Activated T-cell treated with anti-CD3 and anti-CD28 coated beads, Interleukin-2, amount 50 U/mL, for 24 hours (primary cell): Measurements from ENCODE around the gene ZNF780A.
"Not testable (repeated sequence)": the region's sequence is repeated elsewhere in the genome, so short reads cannot be mapped to it uniquely, and the experiment has no call there.

Experiments
- DNase-seq: peaks from one replicate; pipeline ENCODE4 v3.0.0-alpha.2; 2020
- H3K27ac Mint-ChIP-seq: 2 replicates; pipeline ENCODE4 v1.8.0; 2020; ENCODE audit warnings: mild to moderate bottlenecking, mixed read lengths
- H3K27me3 Mint-ChIP-seq: 2 replicates; pipeline ENCODE4 v1.8.0; 2020; ENCODE audit warnings: mixed read lengths
- H3K36me3 Mint-ChIP-seq: 2 replicates; pipeline ENCODE4 v1.8.0; 2020; ENCODE audit warnings: low read depth, mixed read lengths
- H3K4me1 Mint-ChIP-seq: 2 replicates; pipeline ENCODE4 v1.8.0; 2020; ENCODE audit warnings: low read depth, mixed read lengths
- H3K4me3 Mint-ChIP-seq: 2 replicates; pipeline ENCODE4 v1.8.0; 2020; ENCODE audit warnings: mild to moderate bottlenecking, moderate library complexity, mixed read lengths
- H3K9me3 Mint-ChIP-seq: 2 replicates; pipeline ENCODE4 v1.8.0; 2020; ENCODE audit warnings: mixed read lengths

The ZNF780A gene

DNA sequence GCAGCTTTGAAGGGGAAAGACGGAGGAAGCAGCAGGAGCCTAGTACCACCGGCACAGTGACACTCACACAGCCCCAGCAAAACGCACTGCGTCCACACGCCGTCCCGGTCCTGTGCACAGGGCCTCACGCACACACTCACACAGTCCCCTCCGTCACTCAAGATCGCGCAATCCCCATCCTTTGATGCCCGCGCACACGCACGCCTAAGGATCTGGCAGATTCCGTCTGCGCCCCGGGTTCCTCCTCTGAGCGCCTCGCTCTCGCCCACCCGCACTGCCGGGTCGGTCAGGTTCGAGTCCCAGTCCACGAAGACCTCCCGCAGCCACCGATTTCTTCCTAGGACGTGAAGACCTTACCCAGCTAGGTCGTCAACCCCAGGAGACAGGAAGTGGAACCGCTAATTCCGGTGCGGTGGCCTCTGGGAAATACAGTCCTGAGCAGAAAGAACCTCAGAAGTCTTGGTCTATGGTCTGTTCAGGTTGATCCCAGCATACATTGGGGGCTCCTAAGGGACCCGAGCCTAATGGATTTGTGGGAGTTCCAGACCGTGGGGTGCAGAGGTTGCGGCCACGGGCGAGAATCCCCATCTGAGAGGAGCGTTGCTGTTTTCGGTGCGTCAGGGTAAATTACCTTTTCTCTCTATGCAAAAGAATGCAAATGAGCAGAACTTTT lies 34.8 kb downstream of the ZNF780A start, which contains the start of gene ZNF780B:
Gene ZNF780B, minus strand, starts transcription at position 400 of the 673 bp plus-strand sequence. CDS start 5,899 bp downstream, outside the sequence.
- Mint-ChIP-seq H3K27me3 (peaks cover 6% of the 10 kb centered on the region), H3K9me3 (peaks cover 24% of the 10 kb centered on the region), H3K4me1 (peaks cover 48% of the 10 kb centered on the region), H3K4me3 (peak within 1 kb of the TSS; percentile 100), H3K36me3 (peaks cover 52% of the 10 kb centered on the region), H3K27ac (peak within 1 kb of the TSS; percentile 98)
- peak; percentile 81 for DNase-seq

DNA sequence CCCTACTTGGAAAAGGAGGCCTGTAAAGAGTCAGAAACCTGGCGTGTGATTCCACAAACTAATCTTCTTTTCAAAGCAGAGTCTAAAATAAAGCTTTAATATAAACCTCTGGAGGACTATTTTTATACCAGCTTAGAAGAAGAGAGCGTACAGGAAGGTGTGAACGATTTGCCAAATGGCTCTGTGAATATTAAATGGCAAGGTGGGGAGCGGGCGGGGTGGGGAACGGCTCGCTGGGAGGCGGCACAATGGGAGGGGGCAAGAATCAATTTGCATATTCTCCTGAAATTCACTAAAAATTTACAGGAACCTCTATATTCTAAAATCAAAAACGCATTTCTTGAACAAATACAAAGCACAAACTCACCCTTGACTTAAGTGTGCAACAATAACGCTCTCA lies 35.7 kb downstream of the ZNF780A start:
- peaks cover 59% of the 10 kb centered on the region for H3K36me3 Mint-ChIP-seq
- H3K27me3 Mint-ChIP-seq, result peaks cover 5% of the 10 kb centered on the region
- H3K4me3 Mint-ChIP-seq, result peak overlapping the region; percentile 100
- peaks cover 26% of the 10 kb centered on the region for H3K9me3 Mint-ChIP-seq
- no peak for DNase-seq
- peak overlapping the region; percentile 98 for H3K27ac Mint-ChIP-seq
- H3K4me1 Mint-ChIP-seq, result peaks cover 48% of the 10 kb centered on the region

DNA sequence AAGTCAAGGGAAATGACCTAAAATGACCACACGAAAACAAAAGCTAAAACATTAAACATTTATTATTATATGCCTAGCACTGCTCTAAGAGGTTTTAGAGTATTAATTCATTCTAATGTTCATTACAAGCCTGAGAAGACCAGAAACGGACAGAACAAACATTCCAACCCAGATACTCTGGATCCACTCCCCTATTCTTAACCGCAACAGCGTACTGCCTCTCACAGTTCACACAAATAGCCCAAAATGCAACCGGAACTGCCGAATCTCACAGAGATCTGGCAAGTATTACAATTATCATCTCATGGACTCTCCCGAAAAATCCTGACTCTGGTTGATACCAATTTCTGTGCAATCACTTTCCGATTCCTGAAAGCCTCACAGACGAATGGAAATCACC lies 36.1 kb downstream of the ZNF780A start:
- H3K36me3 Mint-ChIP-seq, result peaks cover 62% of the 10 kb centered on the region
- peaks cover 48% of the 10 kb centered on the region for H3K4me1 Mint-ChIP-seq
- peaks cover under 1% of the 10 kb centered on the region for H3K27me3 Mint-ChIP-seq
- peak overlapping the region; percentile 100 for H3K4me3 Mint-ChIP-seq
- H3K27ac Mint-ChIP-seq, result no peak overlapping the region
- no peak for DNase-seq
- H3K9me3 Mint-ChIP-seq, result peaks cover 22% of the 10 kb centered on the region

DNA sequence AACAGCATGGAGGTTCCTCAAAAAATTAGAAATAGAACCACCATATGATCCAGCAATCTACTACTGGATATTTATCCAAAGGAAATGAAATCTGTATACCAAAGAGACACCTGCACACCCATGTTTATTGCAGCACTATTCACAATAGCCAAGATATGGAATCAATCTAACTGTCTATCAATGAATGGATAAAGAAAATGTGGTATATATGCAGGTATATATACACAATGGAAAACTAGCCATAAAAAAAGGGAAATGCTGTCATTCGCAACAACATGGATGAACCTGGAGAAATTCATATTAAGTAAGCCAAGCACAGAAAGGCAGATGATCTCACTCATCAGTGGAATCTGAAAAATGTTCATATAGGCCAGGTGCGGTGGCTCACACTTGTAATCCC lies 37.3 kb downstream of the ZNF780A start:
- Mint-ChIP-seq H3K4me3 (peak overlapping the region; percentile 20), H3K27me3 (no peaks in the 10 kb centered on the region), H3K9me3 (peaks cover 21% of the 10 kb centered on the region), H3K36me3 (peaks cover 74% of the 10 kb centered on the region), H3K4me1 (peaks cover 48% of the 10 kb centered on the region), H3K27ac (no peak overlapping the region)
- DNase-seq, result no peak

DNA sequence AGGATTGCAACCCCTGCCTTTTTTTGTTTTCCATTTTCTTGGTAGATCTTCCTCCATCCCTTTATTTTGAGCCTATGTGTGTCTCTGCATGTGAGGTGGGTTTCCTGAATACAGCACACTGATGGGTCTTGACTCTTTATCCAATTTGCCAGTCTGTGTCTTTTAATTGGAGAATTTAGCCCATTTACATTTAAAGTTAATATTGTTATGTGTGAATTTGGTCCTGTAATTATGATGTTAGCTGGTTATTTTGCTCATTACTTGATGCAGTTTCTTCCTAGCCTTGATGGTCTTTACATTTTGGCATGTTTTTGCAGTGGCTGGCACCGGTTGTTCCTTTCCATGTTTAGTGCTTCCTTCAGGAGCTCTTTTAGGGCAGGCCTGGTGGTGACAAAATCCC lies 49.0 kb downstream of the ZNF780A start:
- DNase-seq, H3K27ac Mint-ChIP-seq, H3K4me3 Mint-ChIP-seq, H3K27me3 Mint-ChIP-seq, H3K4me1 Mint-ChIP-seq: not testable (repeated sequence)
- peaks cover 64% of the 10 kb centered on the region for H3K36me3 Mint-ChIP-seq
- peaks cover 40% of the 10 kb centered on the region for H3K9me3 Mint-ChIP-seq

DNA sequence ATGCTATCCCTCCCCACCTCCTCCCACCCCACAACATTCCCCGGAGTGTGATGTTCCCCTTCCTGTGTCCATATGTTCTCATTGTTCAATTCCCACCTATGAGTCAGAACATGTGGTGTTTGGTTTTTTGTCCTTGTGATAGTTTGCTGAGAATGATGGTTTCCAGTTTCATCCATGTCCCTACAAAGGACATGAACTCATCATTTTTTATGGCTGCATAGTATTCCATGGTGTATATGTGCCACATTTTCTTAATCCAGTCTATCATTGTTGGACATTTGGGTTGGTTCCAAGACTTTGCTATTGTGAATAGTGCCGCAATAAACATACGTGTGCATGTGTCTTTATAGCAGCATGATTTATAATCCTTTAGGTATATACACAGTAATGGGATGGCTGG lies 52.7 kb downstream of the ZNF780A start:
- H3K27ac Mint-ChIP-seq, DNase-seq, H3K4me3 Mint-ChIP-seq, H3K27me3 Mint-ChIP-seq, H3K4me1 Mint-ChIP-seq: not testable (repeated sequence)
- peaks cover 42% of the 10 kb centered on the region for H3K9me3 Mint-ChIP-seq
- peaks cover 63% of the 10 kb centered on the region for H3K36me3 Mint-ChIP-seq

DNA sequence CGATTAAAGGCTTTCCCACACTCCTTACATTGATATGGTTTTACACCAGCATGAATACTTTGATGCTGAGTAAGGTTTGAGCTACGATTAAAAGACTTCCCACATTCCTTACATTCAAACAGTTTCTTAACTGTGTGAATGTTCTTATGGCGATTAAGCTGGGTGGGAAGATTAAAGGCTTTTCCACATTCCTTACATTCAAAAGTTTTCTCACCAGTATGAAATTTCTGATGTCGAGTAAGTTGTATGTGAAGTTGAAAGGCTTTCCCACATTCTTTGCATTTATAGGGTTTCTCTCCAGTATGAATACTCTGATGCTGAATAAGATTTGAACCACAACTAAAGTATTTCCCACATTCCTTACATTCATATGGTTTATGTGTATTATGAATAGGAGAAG lies 54.7 kb downstream of the ZNF780A start:
- DNase-seq, result no peak
- no peaks in the 10 kb centered on the region for H3K27me3 Mint-ChIP-seq
- no peak overlapping the region for H3K27ac Mint-ChIP-seq
- no peak overlapping the region for H3K4me3 Mint-ChIP-seq
- H3K9me3 Mint-ChIP-seq, result peaks cover 52% of the 10 kb centered on the region
- no peaks in the 10 kb centered on the region for H3K4me1 Mint-ChIP-seq
- peaks cover 62% of the 10 kb centered on the region for H3K36me3 Mint-ChIP-seq

DNA sequence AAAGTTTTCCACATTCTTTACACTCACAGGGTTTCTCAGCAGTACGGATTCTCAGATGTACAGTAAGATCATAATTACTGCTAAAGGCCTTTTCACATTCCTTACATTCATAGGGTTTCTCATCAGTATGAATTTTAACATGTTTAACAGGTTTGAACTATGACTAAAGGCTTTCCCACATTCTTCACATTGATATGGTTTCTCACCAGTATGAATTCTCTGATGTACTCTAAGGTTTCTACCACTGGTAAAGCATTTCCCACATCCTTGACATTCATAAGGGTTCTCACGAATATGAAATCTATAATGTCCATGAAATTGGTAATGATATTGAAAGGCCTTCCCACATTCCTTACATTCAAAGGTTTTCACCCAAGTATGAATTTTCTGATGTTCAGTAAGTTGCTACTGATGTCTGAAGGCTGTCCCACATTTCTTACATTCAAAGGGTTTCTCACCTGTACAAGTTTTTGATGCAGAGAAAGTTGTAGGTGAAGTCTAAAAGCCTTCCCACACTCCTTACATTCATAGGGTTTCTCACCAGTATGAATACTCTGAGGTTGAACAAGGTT lies 56.7 kb downstream of the ZNF780A start:
- H3K36me3 Mint-ChIP-seq, result peaks cover 72% of the 10 kb centered on the region
- peaks cover 63% of the 10 kb centered on the region for H3K9me3 Mint-ChIP-seq
- no peaks in the 10 kb centered on the region for H3K4me1 Mint-ChIP-seq
- H3K27ac Mint-ChIP-seq, result no peak overlapping the region
- no peak overlapping the region for H3K4me3 Mint-ChIP-seq
- no peaks in the 10 kb centered on the region for H3K27me3 Mint-ChIP-seq
- no peak for DNase-seq

DNA sequence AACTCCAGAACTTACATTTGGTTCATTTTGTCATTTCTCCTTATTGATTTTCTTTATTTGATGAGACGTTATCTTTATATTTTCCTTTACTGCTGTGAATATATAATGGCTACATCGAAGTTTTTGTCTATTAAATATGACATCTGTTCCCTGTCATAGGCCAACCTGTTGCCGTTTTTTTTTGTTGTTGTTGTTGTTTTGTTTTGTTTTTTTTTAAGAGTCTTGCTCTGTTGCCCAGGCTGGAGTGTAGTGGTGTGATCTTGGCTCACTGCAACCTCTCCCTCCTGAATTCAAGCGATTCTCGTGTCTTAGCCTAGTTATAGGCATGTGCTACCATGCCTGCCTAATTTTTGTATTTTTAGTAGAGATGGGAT lies 64.2 kb downstream of the ZNF780A start:
- Mint-ChIP-seq H3K27me3 (no peaks in the 10 kb centered on the region), H3K4me3 (no peak overlapping the region), H3K36me3 (peaks cover 40% of the 10 kb centered on the region), H3K4me1 (no peaks in the 10 kb centered on the region), H3K27ac (no peak overlapping the region), H3K9me3 (peaks cover 65% of the 10 kb centered on the region)
- DNase-seq, result no peak

DNA sequence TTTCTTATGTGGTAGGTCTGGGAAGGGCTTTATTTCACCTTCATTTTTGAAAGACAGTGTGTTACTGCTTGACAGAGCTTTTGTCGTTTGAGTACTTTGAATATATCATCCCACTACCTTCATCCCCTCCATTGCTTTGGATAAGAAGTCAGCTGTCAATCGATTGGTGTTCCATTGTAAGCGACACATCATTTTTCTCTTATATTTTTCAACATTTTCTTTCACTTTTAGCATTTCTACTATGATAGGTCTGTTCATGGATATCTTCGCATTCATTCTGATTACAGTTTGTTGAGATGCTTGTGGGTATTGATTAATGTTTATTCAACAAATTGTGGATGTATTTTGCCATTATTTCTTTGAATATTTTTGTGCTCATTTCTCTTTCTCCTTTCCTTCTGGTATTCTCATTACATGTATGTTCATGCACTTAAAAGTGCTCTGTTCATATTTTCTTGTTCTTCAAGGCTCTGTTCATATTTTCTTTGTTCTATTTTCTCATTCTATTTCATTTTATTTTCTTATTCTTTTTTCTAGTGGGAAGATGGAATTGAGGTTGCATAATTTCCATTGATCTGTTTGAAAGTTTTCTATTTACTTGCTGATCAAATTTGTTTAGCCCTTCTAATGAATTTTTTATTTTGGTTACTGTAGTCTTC lies 64.7 kb downstream of the ZNF780A start:
- Mint-ChIP-seq H3K4me3 (no peak overlapping the region), H3K4me1 (no peaks in the 10 kb centered on the region), H3K36me3 (peaks cover 38% of the 10 kb centered on the region), H3K9me3 (peaks cover 65% of the 10 kb centered on the region), H3K27me3 (no peaks in the 10 kb centered on the region), H3K27ac (no peak overlapping the region)
- no peak for DNase-seq

DNA sequence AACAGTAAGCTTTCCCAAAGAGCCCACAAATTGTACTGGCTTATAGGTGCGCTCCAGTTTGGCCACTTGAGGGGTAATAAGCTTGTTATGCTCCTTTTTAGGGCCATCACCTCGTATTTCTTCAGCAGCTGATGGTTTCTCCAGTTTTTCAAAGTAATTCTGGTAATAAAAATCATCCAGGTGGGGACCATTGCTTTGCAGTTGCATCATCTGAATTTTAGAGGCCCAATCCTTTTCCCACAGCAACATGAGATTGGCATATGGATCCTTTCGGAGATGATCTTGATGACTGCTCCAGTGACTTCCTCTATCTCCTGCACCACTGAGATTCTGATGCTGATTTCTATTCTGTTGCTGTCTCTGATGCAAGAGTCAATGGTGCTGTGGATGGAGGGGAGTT lies 66.8 kb downstream of the ZNF780A start:
- Mint-ChIP-seq H3K27me3 (no peaks in the 10 kb centered on the region), H3K4me3 (no peak overlapping the region), H3K9me3 (peaks cover 69% of the 10 kb centered on the region), H3K36me3 (peaks cover 26% of the 10 kb centered on the region), H3K4me1 (no peaks in the 10 kb centered on the region), H3K27ac (no peak overlapping the region)
- DNase-seq, result no peak
